Cardiac fibroblast (primary cell): ENCODE results near the gene TCAP.
A peak's percentile ranks its signal among the peaks of the same experiment; 100 is the strongest.

Experiments
- DNase-seq, 2 donors: peaks; one replicate each; pipeline versions ENCODE4 v3.0.0 to v3.0.0-alpha.2; 2010; ENCODE audit warnings: low read depth in 2 of 2
- H3K4me3 ChIP-seq, 2 donors: replicated peaks in 1 of 2; 1 replicate in 1 of 2; 2 replicates in 1 of 2; pipeline ENCODE4 v1.5.1; 2011; ENCODE audit warnings: low read depth in 2 of 2, low read length in 2 of 2, mild to moderate bottlenecking in 2 of 2, moderate library complexity in 1 of 2
- CTCF ChIP-seq: IDR thresholded peaks from one replicate; pipeline ENCODE4 v1.5.1; 2011; ENCODE audit warnings: low read depth, mild to moderate bottlenecking, low read length, inconsistent platforms

The TCAP gene

GRCh38 chr17:39674702-39675389, 9.7 kb downstream of the TCAP start:
- H3K4me3 ChIP-seq: no peak overlapping the region
- no peak for TF ChIP-seq CTCF
- DNase-seq: peak; percentile 24 to 71

- no peak for TF ChIP-seq CTCF
- DNase-seq: no peak
- H3K4me3 ChIP-seq: no peak overlapping the region
Observed at GRCh38 chr17:39675390-39676082, 10.4 kb downstream of the TCAP start.

GRCh38 chr17:39676198-39676819, 11.2 kb downstream of the TCAP start:
- no peak overlapping the region for H3K4me3 ChIP-seq
- TF ChIP-seq CTCF: no peak
- DNase-seq: peak in 1 of 2 donors; percentile 32

GRCh38 chr17:39677072-39677471, 11.9 kb downstream of the TCAP start:
- no peak for TF ChIP-seq CTCF
- DNase-seq: no peak
- no peak overlapping the region for H3K4me3 ChIP-seq

GRCh38 chr17:39677542-39678339, 12.6 kb downstream of the TCAP start:
- no peak overlapping the region for H3K4me3 ChIP-seq
- peak in 1 of 2 donors; percentile 33 for DNase-seq
- TF ChIP-seq CTCF: no peak

GRCh38 chr17:39678340-39679116, 13.4 kb downstream of the TCAP start:
- no peak for DNase-seq
- TF ChIP-seq CTCF: no peak
- H3K4me3 ChIP-seq: no peak overlapping the region
